ENCODE results near the gene WNT3. TPM values are rescaled to one million over a fixed set of nuclear protein-coding genes. Genes with fewer than 3 reads are reported as not detected.

WNT3 gene
- total RNA-seq, 1 donor from 2014 or later, result 3.3 TPM

DNA sequence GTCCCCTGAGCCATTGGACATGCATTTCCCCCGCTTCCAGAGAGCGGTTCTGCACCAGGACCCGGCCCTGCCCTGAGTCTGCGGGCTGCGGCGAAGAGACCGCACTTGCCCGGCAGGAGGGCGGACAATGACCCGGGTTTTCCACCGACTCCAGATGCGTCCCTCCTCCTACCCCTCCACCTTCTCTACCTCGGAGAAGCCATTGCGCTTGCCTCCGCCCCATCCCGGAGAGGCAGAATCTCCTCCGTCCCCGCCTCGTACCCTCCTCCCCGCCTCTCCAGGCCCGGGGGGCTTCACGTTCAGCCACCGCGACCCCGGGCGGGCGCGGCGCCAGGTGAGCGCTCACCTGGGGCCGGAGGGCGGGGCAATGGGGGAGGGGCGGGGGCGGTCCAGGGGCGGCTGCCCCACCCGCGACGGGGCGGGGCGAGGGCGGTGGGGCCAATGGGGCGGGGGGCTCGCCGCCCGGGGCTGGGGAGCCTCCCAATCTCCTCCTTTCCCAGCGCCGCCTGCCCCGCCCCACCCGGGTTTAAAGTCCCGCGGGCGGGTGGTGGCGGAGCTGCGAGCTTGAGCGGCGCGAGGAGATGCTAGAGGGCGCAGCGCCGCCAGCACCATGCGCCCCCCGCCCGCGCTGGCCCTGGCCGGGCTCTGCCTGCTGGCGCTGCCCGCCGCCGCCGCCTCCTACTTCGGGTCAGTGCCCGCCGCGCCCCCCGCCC is 32.7 kb upstream of the WNT3 start, which contains the start of gene WNT9B:
TSS of gene WNT9B (plus strand) at position 555 of the 713 bp plus-strand sequence. CDS start at position 611, 56 bp downstream.
- Histone ChIP-seq H3K27ac (no peak within 1 kb of the TSS), H3K9me3 (no peaks in the 10 kb centered on the region), H3K4me3 (peak within 1 kb of the TSS; percentile 44), H3K36me3 (no peaks in the 10 kb centered on the region), H3K4me1 (peaks cover 6% of the 10 kb centered on the region), H3K27me3 (peaks cover 32% of the 10 kb centered on the region)
- ATAC-seq (peak; percentile 49), DNase-seq (no peak)
- intact Hi-C loops (cut with DNase I), result no loop called here
- TF ChIP-seq, protein P1, sequence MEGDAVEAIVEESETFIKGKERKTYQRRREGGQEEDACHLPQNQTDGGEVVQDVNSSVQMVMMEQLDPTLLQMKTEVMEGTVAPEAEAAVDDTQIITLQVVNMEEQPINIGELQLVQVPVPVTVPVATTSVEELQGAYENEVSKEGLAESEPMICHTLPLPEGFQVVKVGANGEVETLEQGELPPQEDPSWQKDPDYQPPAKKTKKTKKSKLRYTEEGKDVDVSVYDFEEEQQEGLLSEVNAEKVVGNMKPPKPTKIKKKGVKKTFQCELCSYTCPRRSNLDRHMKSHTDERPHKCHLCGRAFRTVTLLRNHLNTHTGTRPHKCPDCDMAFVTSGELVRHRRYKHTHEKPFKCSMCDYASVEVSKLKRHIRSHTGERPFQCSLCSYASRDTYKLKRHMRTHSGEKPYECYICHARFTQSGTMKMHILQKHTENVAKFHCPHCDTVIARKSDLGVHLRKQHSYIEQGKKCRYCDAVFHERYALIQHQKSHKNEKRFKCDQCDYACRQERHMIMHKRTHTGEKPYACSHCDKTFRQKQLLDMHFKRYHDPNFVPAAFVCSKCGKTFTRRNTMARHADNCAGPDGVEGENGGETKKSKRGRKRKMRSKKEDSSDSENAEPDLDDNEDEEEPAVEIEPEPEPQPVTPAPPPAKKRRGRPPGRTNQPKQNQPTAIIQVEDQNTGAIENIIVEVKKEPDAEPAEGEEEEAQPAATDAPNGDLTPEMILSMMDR (IDR thresholded peaks at IDR 0.05), result no peak

DNA sequence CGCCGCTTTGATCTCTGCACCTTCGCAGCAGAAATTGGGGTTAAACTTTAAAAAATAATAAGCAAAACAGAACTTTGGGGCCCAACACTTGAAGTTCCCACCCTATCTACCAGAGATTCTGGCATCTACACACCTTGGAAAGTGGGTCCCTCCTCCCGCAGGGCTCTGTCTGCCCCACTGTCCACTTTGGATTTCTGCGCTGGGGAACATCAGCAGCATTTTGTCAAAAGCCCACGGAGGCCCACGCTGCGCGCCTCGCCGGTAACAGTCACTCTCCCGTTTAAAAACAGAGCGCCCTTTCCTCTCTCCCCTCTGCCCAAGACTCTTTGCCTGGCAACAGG is 32.2 kb upstream of the WNT3 start:
- DNase-seq (no peak), ATAC-seq (no peak)
- Histone ChIP-seq H3K4me1 (peaks cover 6% of the 10 kb centered on the region), H3K27ac (no peak overlapping the region), H3K27me3 (peaks cover 32% of the 10 kb centered on the region), H3K36me3 (no peaks in the 10 kb centered on the region), H3K9me3 (no peaks in the 10 kb centered on the region), H3K4me3 (no peak overlapping the region)
- intact Hi-C loops (cut with DNase I), result no loop called here
- TF ChIP-seq, protein P1 (IDR thresholded peaks at IDR 0.05), result no peak

DNA sequence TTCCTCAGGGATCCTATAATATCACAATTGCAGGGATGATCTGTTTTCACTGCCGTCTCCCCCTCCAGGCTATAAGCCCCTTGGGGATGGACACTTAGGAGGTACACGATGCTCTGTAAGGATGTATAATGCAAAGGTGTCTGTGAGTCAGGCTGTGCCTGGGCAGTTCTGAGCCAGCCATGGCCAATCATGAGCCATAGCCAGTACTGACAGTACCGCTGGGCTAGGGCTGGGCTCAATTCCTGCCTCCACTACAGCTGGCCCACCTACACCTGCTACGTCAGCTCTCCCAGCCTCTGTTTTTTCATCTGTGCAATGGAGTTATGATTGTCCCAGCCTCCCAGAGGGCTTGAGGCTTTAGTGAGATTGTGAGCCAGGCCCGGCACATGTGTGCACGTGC is 30.0 kb upstream of the WNT3 start:
- H3K36me3 ChIP-seq, result no peaks in the 10 kb centered on the region
- H3K27ac ChIP-seq, result no peak overlapping the region
- H3K9me3 ChIP-seq, result peaks cover under 1% of the 10 kb centered on the region
- ATAC-seq, result no peak
- H3K4me1 ChIP-seq, result peaks cover 6% of the 10 kb centered on the region
- intact Hi-C loops (cut with DNase I), result loop anchor here (10.0 kb wide), 2 partner anchors 96 to 146 kb away; no protein-coding TSS in a partner anchor
- no peak overlapping the region for H3K4me3 ChIP-seq
- no peak for DNase-seq
- TF ChIP-seq, protein P1 (IDR thresholded peaks at IDR 0.05), result no peak
- peaks cover 29% of the 10 kb centered on the region for H3K27me3 ChIP-seq

DNA sequence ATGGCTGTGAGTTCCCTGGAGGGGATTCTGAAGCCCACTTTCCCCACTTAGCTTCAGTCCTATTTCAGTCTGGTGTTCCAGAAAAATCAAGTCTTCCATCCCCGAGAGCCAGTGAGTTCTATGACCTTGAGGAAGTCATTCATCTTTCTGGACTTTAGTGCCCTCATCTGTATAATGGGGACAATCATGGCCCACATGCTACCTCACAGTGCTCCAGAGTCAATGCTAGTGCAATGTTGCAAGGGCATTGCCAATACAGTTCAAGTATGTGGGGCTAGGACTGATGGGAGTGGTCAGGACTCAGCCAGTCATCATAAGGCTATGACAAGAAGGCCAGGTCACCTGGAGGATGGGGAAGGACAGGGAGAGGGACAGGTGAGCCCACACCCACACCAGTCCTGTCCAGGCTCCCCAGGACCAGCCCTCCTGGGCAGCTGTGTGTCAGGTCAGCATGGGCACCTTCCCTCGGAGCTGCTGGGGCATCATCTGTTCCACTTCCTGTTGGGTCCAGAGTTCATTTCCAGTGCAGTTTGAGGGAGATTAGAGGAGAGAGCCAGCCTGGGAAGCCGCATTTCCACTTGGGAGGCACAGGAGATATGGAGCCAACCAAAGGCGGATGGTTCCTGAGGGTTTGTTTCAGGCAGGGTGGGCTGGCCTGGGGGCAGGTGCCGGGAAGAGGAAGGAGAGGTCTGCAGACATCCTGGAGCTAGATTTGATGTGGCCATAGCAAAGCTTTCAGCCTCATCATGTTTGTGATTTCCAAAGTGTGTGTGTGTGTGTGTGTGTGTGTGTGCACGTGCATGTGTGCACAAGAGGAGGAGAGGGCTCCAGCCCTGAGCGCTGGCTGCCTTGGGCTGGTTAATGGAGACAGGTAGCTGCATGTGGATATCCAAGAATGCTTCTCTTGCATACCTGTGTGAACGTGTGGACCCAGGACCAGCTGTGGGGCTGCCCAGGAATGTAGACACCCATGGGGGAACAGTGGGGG is 29.0 kb upstream of the WNT3 start:
- H3K36me3 ChIP-seq, result no peaks in the 10 kb centered on the region
- no peak for ATAC-seq
- no peak overlapping the region for H3K27ac ChIP-seq
- DNase-seq, result no peak
- TF ChIP-seq, protein P1 (IDR thresholded peaks at IDR 0.05), result no peak
- H3K9me3 ChIP-seq, result peaks cover 9% of the 10 kb centered on the region
- intact Hi-C loops (cut with DNase I), result loop anchor here (10.0 kb wide), 2 partner anchors 97 to 147 kb away; no protein-coding TSS in a partner anchor
- H3K4me1 ChIP-seq, result peaks cover 6% of the 10 kb centered on the region
- H3K27me3 ChIP-seq, result peaks cover 26% of the 10 kb centered on the region
- no peak overlapping the region for H3K4me3 ChIP-seq

DNA sequence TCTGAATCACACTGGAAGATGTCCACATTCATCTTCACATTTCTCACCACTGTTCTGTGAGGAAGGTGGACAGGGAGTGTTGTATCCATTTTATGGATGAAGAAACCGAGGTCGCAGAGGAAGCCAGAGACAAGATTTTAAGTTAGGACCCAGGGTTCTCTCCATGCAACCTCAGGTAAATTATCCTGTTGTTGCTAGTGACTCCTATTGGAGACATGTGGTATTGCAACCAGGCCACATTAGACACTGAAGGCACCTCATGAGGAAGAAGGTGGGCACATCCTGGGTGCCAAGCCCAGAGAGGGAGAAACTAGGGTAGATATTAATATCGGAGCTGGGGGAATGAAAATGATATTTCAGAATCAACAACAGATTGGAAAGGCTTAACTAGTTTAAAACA is 24.3 kb upstream of the WNT3 start:
- Histone ChIP-seq H3K4me3 (no peak overlapping the region), H3K9me3 (peaks cover 9% of the 10 kb centered on the region), H3K4me1 (no peaks in the 10 kb centered on the region), H3K36me3 (no peaks in the 10 kb centered on the region), H3K27ac (no peak overlapping the region), H3K27me3 (peaks cover 18% of the 10 kb centered on the region)
- TF ChIP-seq, protein P1 (IDR thresholded peaks at IDR 0.05), result peak; percentile 43
- ATAC-seq (no peak), DNase-seq (no peak)
- intact Hi-C loops (cut with DNase I), result loop anchor here (10.0 kb wide), 2 partner anchors 102 to 152 kb away; no protein-coding TSS in a partner anchor
